Tibial nerve (tissue), 4 donors: ENCODE results near the gene LYPD3. TPM values are rescaled to one million over a fixed set of nuclear protein-coding genes. Genes with fewer than 3 reads are reported as not detected.

Experiments
- DNase-seq, 2 donors: peaks; one replicate each; pipeline ENCODE4 v3.0.0-alpha.2; 2019; ENCODE audit warnings: low spot score in 2 of 2
- H3K27ac ChIP-seq, 4 donors: fragments of 200-600 bp; sonication (generic) in 3 of 4; one replicate each; pipeline ENCODE4 v1.5.1; 2017 to 2019; ENCODE audit warnings: mild to moderate bottlenecking in 1 of 4
- H3K27me3 ChIP-seq, 2 donors: fragments of 200-600 bp; sonication (generic) in 1 of 2; one replicate each; pipeline versions ENCODE4 v1.5.1 to v1.6.0; 2017 to 2019
- H3K36me3 ChIP-seq, 3 donors: fragments of 200-600 bp; sonication (generic); one replicate each; pipeline ENCODE4 v1.5.1; 2018 to 2019
- H3K4me1 ChIP-seq, 4 donors: fragments of 200-600 bp; sonication (generic) in 3 of 4; one replicate each; pipeline ENCODE4 v1.5.1; 2017 to 2019
- H3K4me3 ChIP-seq, 4 donors: fragments of 200-600 bp; sonication (generic) in 3 of 4; one replicate each; pipeline ENCODE4 v1.5.1; 2017 to 2019; ENCODE audit warnings: mild to moderate bottlenecking in 1 of 4, moderate library complexity in 1 of 4
- H3K9me3 ChIP-seq, 4 donors: fragments of 200-600 bp; sonication (generic) in 3 of 4; one replicate each; pipeline ENCODE4 v1.5.1; 2017 to 2019
- CTCF ChIP-seq, 5 experiments: fragments of 200-600 bp in 3 of 5; fragments of 450-650 bp in 2 of 5; sonication (generic) in 3 of 5; IDR thresholded peaks; one replicate each; pipeline ENCODE4 v1.5.1; 2016 to 2019; ENCODE audit warnings: antibody characterized with exemption in 5 of 5, mild to moderate bottlenecking in 3 of 5, moderate library complexity in 2 of 5
- EP300 ChIP-seq, 2 donors: sonication (generic); formaldehyde crosslinking; IDR thresholded peaks; one replicate each; pipeline ENCODE4 v1.6.1; 2017; ENCODE audit warnings: antibody characterized with exemption in 2 of 2, mild to moderate bottlenecking in 1 of 2
- POLR2A ChIP-seq, 2 donors: fragments of 450-650 bp; IDR thresholded peaks; one replicate each; pipeline ENCODE4 v1.6.1; 2017; ENCODE audit warnings: antibody characterized with exemption in 2 of 2, mild to moderate bottlenecking in 2 of 2, moderate library complexity in 2 of 2
- WGBS, 2 donors: methylation state at CpG; one replicate each; pipeline ENCODE4 v1.1.5; 2018; 5-methylcytosine and 5-hydroxymethylcytosine counted together
- total RNA-seq, 4 donors: library from RNA; depleted of rRNA; stranded (reverse); fragments of >200 nt; gene quantifications; one replicate each; pipeline ENCODE4 v1.1.0, GENCODE V29; 2016

The LYPD3 gene
- total RNA-seq, 4 donors from 2014 or later: 0.42 to 0.44 TPM; not detected in 2

- DNase-seq: no peak
- no peaks in the 10 kb centered on the region for H3K9me3 ChIP-seq
- peak overlapping the region in 1 of 4 donors; percentile 92 for H3K27ac ChIP-seq
- no peak for TF ChIP-seq EP300 (IDR thresholded peaks at IDR 0.05)
- no peak for TF ChIP-seq CTCF (IDR thresholded peaks at IDR 0.05)
- no peak for TF ChIP-seq POLR2A (IDR thresholded peaks at IDR 0.05)
- H3K27me3 ChIP-seq: no peaks in the 10 kb centered on the region
- H3K4me1 ChIP-seq: peaks cover 0 to 32% (median 12%) of the 10 kb centered on the region in 4 donors
- peak overlapping the region in 1 of 4 donors; percentile 3 for H3K4me3 ChIP-seq
- H3K36me3 ChIP-seq: peaks cover 0 to 29% (median 4%) of the 10 kb centered on the region in 3 donors
- WGBS, 2 donors: 77 to 80% methylated on average over 23 of the region's 23 CpGs
These were observed 37.1 kb upstream of the LYPD3 start for GRCh38 chr19:43502419-43502976.

GRCh38 chr19:43501661-43502418 lies 36.4 kb upstream of the LYPD3 start:
- H3K4me3 ChIP-seq: peak overlapping the region in 1 of 4 donors; percentile 3
- peaks cover 0 to 32% (median 12%) of the 10 kb centered on the region in 4 donors for H3K4me1 ChIP-seq
- no peak overlapping the region for H3K27ac ChIP-seq
- WGBS, 2 donors: 52 to 54% methylated on average over 39 to 43 of the region's 43 CpGs
- no peaks in the 10 kb centered on the region for H3K9me3 ChIP-seq
- peaks cover 0 to 34% (median 4%) of the 10 kb centered on the region in 3 donors for H3K36me3 ChIP-seq
- no peak for DNase-seq
- TF ChIP-seq POLR2A (IDR thresholded peaks at IDR 0.05) (no peak), CTCF (IDR thresholded peaks at IDR 0.05) (no peak), EP300 (IDR thresholded peaks at IDR 0.05) (no peak)
- no peaks in the 10 kb centered on the region for H3K27me3 ChIP-seq

GRCh38 chr19:43499042-43499441 lies 33.6 kb upstream of the LYPD3 start:
- no peak overlapping the region for H3K27ac ChIP-seq
- WGBS, 2 donors: 69 to 72% methylated on average over 3 of the region's 3 CpGs

GRCh38 chr19:43498233-43498842 lies 32.9 kb upstream of the LYPD3 start:
- DNase-seq: no peak
- H3K27me3 ChIP-seq: no peaks in the 10 kb centered on the region
- no peaks in the 10 kb centered on the region for H3K9me3 ChIP-seq
- TF ChIP-seq EP300 (IDR thresholded peaks at IDR 0.05) (no peak), POLR2A (IDR thresholded peaks at IDR 0.05) (no peak), CTCF (IDR thresholded peaks at IDR 0.05) (no peak)
- peaks cover 0 to 19% (median 4%) of the 10 kb centered on the region in 4 donors for H3K4me1 ChIP-seq
- H3K27ac ChIP-seq: no peak overlapping the region
- H3K36me3 ChIP-seq: peaks cover 2 to 56% (median 4%) of the 10 kb centered on the region in 3 donors
- no peak overlapping the region for H3K4me3 ChIP-seq
- WGBS, 2 donors: 57 to 61% methylated on average over 5 of the region's 5 CpGs

More at GRCh38 chr19:43499042-43499441, 33.6 kb upstream of the LYPD3 start:
- H3K4me1 ChIP-seq: peaks cover 0 to 22% (median 5%) of the 10 kb centered on the region in 4 donors
- no peak for DNase-seq
- TF ChIP-seq EP300 (IDR thresholded peaks at IDR 0.05) (no peak), CTCF (IDR thresholded peaks at IDR 0.05) (no peak), POLR2A (IDR thresholded peaks at IDR 0.05) (no peak)
- H3K4me3 ChIP-seq: no peak overlapping the region
- H3K27me3 ChIP-seq: no peaks in the 10 kb centered on the region
- H3K9me3 ChIP-seq: no peaks in the 10 kb centered on the region
- peaks cover 2 to 52% (median 4%) of the 10 kb centered on the region in 3 donors for H3K36me3 ChIP-seq

- Histone ChIP-seq H3K36me3 (peaks cover 2 to 62% (median 4%) of the 10 kb centered on the region in 3 donors), H3K4me3 (no peak overlapping the region), H3K9me3 (no peaks in the 10 kb centered on the region), H3K4me1 (peaks cover 0 to 5% (median 0%) of the 10 kb centered on the region in 4 donors), H3K27me3 (no peaks in the 10 kb centered on the region), H3K27ac (no peak overlapping the region)
- TF ChIP-seq EP300 (IDR thresholded peaks at IDR 0.05): no peak
- TF ChIP-seq POLR2A (IDR thresholded peaks at IDR 0.05): no peak
- TF ChIP-seq CTCF (IDR thresholded peaks at IDR 0.05): no peak
- 93 to 94% methylated on average over 6 to 7 of the region's 7 CpGs for WGBS, 2 donors
- DNase-seq: no peak
These were observed 31.6 kb upstream of the LYPD3 start for GRCh38 chr19:43496960-43497359.
